Measurements from ENCODE around the gene NYAP1. TPM values are rescaled to one million over a fixed set of nuclear protein-coding genes. Genes with fewer than 3 reads are reported as not detected.

Gene NYAP1
- total RNA-seq, 2 experiments from 2014 or later, result 0.21 to 0.56 TPM

DNA sequence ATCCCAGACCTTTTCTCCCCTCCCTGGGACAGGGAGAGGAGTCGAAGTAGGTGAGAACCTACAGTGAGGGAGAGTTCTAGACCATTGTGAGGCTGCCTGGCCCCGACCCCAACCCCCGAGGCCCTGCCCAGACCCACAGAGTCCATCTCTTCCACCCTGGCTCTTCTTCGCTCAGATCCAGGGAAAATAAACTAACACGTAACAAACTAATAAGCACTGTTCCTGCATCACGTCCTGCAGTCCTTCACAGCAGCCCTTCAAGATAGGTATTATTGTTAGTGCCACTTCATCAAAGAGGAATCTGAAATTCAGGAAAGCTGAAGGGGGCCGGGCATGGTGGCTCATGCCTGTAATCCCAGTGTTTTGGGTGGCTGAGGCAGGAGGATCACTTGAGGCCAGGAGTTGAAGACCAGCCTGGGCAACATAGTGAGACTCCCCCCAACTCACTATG, 19.5 kb upstream of the NYAP1 start, which contains the start of gene SPACDR:
Gene SPACDR, minus strand, starts transcription at position 51 of the 451 bp plus-strand sequence. CDS start 235 bp downstream, outside the sequence.
- H3K9me3 Mint-ChIP-seq (ENCODE audit: low read depth), result no peaks in the 10 kb centered on the region
- ChIA-PET CTCF (interaction anchor here (0.7 to 2.2 kb wide), 4 partner anchors 18 to 227 kb away, joined by 3 to 11 read pairs (median 4); no protein-coding TSS in a partner anchor), POLR2A (no interaction called here)
- no peaks in the 10 kb centered on the region for H3K27me3 Mint-ChIP-seq
- peaks cover 2% of the 10 kb centered on the region for H3K4me1 Mint-ChIP-seq
- no peak for ATAC-seq
- intact Hi-C loops (cut with DNase I, micrococcal nuclease), result loop anchor here in 1 of 2 experiments (10.0 kb wide), 1 partner anchor 231 kb away; the partner anchor contains the start of gene GIGYF1
- no peak within 1 kb of the TSS for H3K27ac Mint-ChIP-seq
- no peak within 1 kb of the TSS for H3K4me3 Mint-ChIP-seq
- H3K36me3 Mint-ChIP-seq (ENCODE audit: low read depth), result peaks cover 19% of the 10 kb centered on the region
- no peak for DNase-seq

DNA sequence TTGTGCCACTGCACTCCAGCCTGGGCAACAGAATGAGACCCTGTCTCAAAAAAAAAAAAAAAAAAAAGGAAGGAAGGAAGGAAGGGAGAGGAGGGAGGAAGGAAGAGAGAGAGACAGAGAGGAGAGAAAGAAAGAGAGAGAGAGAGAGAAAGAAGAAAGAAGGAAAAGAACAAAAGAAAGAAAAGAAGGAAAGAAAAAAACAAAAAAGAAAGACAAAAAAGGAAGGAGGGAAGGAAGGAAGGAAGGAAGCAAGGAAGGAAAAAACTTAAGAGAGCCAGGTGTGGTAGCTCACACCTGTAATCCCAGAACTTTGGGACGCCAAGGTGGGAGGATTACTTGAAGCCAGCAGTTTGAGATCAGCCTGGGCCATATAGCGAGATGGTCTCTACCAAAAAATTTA, 18.9 kb upstream of the NYAP1 start:
- H3K27me3 Mint-ChIP-seq, result no peaks in the 10 kb centered on the region
- DNase-seq (no peak), ATAC-seq (no peak)
- H3K36me3 Mint-ChIP-seq (ENCODE audit: low read depth), result peaks cover 20% of the 10 kb centered on the region
- H3K4me1 Mint-ChIP-seq, result peaks cover 4% of the 10 kb centered on the region
- H3K27ac Mint-ChIP-seq, result no peak overlapping the region
- CTCF ChIA-PET, result interaction anchor here (0.6 to 2.2 kb wide), 10 partner anchors 9 to 388 kb away, joined by 3 to 11 read pairs (median 3); partner anchors contain the start of genes MOSPD3 and SLC12A9
- POLR2A ChIA-PET, result no interaction called here
- H3K4me3 Mint-ChIP-seq, result no peak overlapping the region
- no peaks in the 10 kb centered on the region for H3K9me3 Mint-ChIP-seq (ENCODE audit: low read depth)
- intact Hi-C loops (cut with DNase I, micrococcal nuclease), result loop anchor here (1.0 to 10.0 kb wide), 2 partner anchors 230 to 261 kb away; partner anchors contain the start of gene GIGYF1 (in 1 of the 2)

DNA sequence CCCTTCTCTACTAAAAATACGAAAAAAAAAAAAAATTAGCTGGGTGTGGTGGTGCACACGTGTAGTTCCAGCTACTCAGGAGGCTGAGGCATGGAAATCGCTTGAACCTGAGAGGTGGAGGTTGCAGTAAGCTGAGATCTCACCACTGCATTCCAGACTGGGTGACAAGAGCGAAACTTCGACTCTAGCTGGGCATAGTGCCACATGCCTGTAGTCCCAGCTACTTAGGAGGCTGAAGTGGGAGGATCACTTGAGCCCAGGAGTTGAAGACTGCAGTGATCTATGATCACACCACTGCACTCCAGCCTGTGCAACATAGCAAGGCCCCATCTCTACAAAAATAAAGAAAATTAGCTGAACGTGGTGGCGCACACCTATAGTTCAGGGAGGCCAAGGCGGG, 18.4 kb upstream of the NYAP1 start:
- Mint-ChIP-seq H3K27me3 (no peaks in the 10 kb centered on the region), H3K4me1 (peaks cover 8% of the 10 kb centered on the region), H3K4me3 (no peak overlapping the region), H3K36me3 (ENCODE audit: low read depth) (peaks cover 23% of the 10 kb centered on the region), H3K9me3 (ENCODE audit: low read depth) (no peaks in the 10 kb centered on the region), H3K27ac (no peak overlapping the region)
- intact Hi-C loops (cut with DNase I, micrococcal nuclease), result loop anchor here (1.0 to 10.0 kb wide), 2 partner anchors 230 to 260 kb away; partner anchors contain the start of gene GIGYF1 (in 1 of the 2)
- ChIA-PET CTCF (interaction anchor here (0.6 to 2.2 kb wide), 11 partner anchors 9 to 387 kb away, joined by 3 to 11 read pairs (median 3); partner anchors contain the start of genes MOSPD3 and SLC12A9), POLR2A (no interaction called here)
- no peak for ATAC-seq
- no peak for DNase-seq

DNA sequence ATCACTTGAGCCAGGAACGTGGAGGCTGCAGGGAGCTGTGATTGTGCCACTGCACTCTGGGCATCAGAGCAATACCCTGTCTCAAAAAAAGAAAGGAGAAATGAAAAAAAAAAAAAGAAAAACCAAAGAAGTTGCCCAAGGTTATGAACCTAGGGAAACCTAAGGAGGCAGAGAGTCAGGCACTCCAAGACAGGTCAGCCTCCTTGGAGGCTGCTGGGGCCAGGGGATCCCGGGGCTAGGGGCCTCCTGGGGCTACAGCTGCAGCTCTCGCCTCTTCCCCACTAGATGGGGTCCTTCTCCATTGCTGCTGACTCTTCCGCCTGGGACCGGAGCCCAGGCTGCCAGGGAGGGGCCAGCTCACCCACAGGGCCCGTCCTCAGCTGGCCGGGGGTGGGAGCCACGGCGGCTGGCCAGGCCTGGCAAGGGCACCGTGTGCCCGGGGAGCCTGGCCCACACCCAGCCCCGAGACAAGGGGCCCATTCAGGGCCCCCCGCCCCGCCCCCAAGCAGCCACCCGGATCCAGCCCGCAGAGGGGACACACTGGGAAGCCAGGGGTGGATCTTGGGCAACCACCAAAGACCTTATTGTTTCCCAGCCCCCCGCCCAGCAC, 17.9 kb upstream of the NYAP1 start:
- intact Hi-C loops (cut with DNase I, micrococcal nuclease), result loop anchor here (1.0 to 10.0 kb wide), 2 partner anchors 229 to 259 kb away; partner anchors contain the start of gene GIGYF1 (in 1 of the 2)
- ChIA-PET CTCF (interaction anchor here (0.7 to 2.2 kb wide), 9 partner anchors 10 to 387 kb away, joined by 3 to 11 read pairs (median 4); partner anchors contain the start of gene SLC12A9), POLR2A (no interaction called here)
- Mint-ChIP-seq H3K27ac (no peak overlapping the region), H3K27me3 (no peaks in the 10 kb centered on the region), H3K4me3 (no peak overlapping the region), H3K36me3 (ENCODE audit: low read depth) (peaks cover 18% of the 10 kb centered on the region), H3K4me1 (peaks cover 12% of the 10 kb centered on the region), H3K9me3 (ENCODE audit: low read depth) (no peaks in the 10 kb centered on the region)
- ATAC-seq, result peak; percentile 24
- DNase-seq, result no peak

DNA sequence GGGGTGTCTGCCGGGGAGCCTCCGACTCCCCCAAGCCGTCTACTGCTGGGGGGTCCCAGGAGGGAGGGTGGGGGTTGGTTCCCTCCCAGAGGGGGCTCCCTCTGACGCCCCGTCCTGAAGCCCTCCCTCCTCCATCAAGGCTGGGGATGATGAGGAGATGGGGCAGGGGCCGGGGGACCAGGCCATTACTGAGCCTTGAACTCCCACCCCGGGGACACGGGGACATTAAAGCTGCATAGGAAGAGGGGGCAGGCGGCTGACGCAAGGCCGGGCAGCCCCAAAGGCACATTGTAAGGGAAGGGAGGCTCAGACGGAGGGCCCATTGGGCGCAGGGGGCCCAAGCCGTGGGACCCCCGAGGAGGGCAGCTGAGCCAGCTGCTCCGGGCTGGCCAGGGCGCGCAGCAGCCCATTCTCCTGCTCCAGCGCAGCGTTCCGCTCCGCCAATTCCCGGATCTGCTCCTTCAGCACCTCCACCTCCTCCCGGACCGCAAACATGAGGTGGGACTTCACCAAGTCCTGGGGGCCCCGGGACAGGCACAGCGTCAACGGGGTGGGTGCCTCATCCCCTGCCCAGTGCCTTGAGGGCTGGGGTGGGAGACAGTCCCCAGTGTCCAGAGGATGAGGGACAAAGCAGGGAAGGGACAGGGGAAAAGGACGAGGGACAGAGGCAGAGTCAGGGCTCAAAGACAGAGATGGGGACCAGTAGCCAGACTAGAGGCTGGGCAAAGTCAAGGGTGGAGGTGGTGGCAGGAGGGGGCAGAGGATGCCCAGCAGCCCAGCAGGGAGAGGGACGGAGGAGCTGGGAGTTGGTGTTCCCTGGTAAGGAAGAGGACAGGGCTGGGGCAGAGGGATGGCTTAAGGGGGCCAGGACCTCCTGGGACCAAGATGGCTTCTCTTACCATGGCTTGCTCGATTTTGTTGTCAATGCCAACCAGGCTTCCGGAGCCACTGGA, 16.8 kb upstream of the NYAP1 start:
- ChIA-PET POLR2A (no interaction called here), CTCF (interaction anchor here (2.1 kb wide), 1 partner anchor 12 kb away, joined by 7 read pairs; no protein-coding TSS in a partner anchor)
- Mint-ChIP-seq H3K4me3 (no peak overlapping the region), H3K36me3 (ENCODE audit: low read depth) (peaks cover 17% of the 10 kb centered on the region), H3K27me3 (no peaks in the 10 kb centered on the region), H3K9me3 (ENCODE audit: low read depth) (no peaks in the 10 kb centered on the region), H3K4me1 (peaks cover 14% of the 10 kb centered on the region), H3K27ac (no peak overlapping the region)
- intact Hi-C loops (cut with DNase I, micrococcal nuclease), result loop anchor here in 1 of 2 experiments (10.0 kb wide), 1 partner anchor 228 kb away; the partner anchor contains the start of gene GIGYF1
- ATAC-seq (no peak), DNase-seq (no peak)

DNA sequence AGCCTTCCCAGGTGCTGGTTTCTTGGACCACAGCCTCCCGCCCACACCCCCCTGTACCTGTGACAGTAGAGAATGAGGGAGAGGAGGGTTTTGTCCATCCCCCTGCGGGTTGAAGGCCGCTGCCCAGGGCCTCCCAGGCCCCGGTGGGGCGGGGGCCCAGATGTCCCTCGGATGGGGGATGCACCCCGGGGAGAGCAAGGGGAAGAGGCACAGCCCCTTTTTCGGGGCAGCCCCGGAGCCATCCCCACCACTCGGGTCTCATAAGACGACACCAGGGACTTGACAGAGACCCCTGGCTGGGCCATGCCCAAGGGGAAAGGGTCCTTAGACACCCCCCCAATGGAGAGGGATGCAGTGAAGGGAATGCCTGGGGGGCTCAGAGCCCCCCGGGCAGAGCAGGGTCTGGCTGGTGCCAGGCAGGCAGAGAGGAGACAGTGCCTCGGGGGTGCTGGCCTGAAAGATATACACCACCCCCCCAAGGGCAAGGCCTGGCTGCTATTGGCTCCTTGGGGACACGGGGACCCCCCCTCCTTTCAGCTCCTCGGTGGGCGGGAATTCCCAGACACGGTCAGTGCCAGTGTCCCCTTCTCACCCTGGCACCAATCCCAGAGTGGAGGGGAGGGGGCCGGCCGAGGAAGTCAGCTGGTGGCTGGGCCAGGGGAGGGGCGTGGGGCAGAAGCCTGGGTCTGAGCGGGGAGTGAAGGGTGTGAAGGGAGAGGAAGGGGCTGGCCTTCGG, 15.9 kb upstream of the NYAP1 start:
- CTCF ChIA-PET, result interaction anchor here (4.0 kb wide), 1 partner anchor 92 kb away, joined by 45 read pairs; no protein-coding TSS in a partner anchor
- peaks cover 17% of the 10 kb centered on the region for H3K36me3 Mint-ChIP-seq (ENCODE audit: low read depth)
- no peak overlapping the region for H3K27ac Mint-ChIP-seq
- DNase-seq (no peak), ATAC-seq (no peak)
- no peak overlapping the region for H3K4me3 Mint-ChIP-seq
- peaks cover 17% of the 10 kb centered on the region for H3K4me1 Mint-ChIP-seq
- POLR2A ChIA-PET, result interaction anchor here (0.6 kb wide), 1 partner anchor 319 kb away, joined by 3 read pairs; the partner anchor contains the start of gene LAMTOR4
- no peaks in the 10 kb centered on the region for H3K27me3 Mint-ChIP-seq
- H3K9me3 Mint-ChIP-seq (ENCODE audit: low read depth), result no peaks in the 10 kb centered on the region
- intact Hi-C loops (cut with DNase I, micrococcal nuclease), result loop anchor here in 1 of 2 experiments (2.0 to 10.0 kb wide), 2 partner anchors 15 to 227 kb away; partner anchors contain the start of genes GIGYF1 and NYAP1

DNA sequence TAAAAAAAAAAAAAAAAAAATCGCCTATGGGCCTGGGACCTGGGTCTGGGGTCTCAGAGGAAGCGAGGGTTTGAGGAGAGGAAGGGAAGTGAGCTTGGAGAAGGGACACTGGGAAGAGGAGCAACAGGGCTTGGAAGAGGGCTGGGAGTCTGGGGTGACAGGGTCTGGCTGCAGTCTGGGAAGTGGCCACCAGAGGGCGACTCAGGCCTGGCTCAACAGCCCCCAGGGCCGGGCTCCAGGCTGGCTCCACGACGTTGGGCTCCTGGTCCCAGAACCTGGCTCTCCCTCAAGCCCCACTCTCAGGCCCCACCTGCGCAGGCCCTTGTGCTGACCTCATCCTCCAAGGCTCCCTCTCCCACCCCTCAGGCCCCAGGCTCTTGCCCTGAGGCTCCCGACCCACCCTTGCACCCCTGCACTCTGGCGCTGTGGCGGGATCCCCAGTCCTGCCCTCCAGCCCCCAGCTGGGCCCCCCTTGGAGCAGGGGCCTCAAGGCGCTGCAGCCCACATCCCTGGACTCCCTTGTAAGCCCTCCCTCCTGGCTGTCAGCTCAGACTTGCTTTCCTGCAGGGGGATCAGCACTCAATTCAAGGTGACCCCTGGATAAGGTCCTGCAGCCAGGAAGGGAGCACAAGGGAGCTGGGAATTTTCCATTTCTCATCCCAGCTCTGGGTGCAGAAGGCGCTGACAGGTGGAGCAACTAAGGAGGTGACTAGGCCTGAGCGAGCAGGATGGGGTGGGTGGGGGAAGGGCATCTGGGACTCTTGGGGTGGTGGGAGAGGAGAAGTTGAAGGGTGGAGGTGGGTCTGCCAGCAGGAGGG, 14.3 kb upstream of the NYAP1 start:
- Mint-ChIP-seq H3K36me3 (ENCODE audit: low read depth) (peaks cover 24% of the 10 kb centered on the region), H3K4me1 (peaks cover 31% of the 10 kb centered on the region), H3K27me3 (no peaks in the 10 kb centered on the region), H3K9me3 (ENCODE audit: low read depth) (no peaks in the 10 kb centered on the region), H3K4me3 (no peak overlapping the region), H3K27ac (no peak overlapping the region)
- ChIA-PET CTCF (interaction anchor here (0.6 to 4.0 kb wide), 18 partner anchors 9 to 1483 kb away, joined by 3 to 45 read pairs (median 4); partner anchors contain the start of genes FBXO24, LRCH4, POP7 and SLC12A9), POLR2A (interaction anchor here (0.6 kb wide), 2 partner anchors 65 to 170 kb away, joined by 4 read pairs; no protein-coding TSS in a partner anchor)
- DNase-seq (peak; percentile 91), ATAC-seq (peak; percentile 92)
- intact Hi-C loops (cut with DNase I, micrococcal nuclease), result loop anchor here (1.0 to 10.0 kb wide), 6 partner anchors 8 to 256 kb away; partner anchors contain the start of genes NYAP1 (in 2 of the 2) and GIGYF1 (in 1 of the 2)

DNA sequence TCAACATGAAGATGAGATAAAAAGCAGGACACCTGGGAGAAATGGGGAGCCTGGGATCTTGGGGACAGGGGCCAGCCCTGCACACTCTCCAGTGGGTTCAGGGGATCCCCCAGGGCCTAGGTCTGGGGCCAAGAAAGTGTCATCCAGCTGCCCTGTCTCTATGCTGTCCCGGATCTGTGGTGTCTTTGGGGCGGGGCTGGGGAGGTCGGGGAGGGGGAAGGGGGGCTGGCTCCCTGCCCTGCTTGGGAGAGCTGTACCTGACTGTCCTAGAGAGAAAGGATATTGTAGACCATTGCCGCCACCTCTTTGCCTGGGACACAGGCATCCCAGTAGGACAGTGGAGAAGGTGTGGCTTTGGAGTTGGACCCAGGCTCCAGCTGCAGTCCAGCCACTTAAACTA, 12.7 kb upstream of the NYAP1 start:
- H3K9me3 Mint-ChIP-seq (ENCODE audit: low read depth), result no peaks in the 10 kb centered on the region
- POLR2A ChIA-PET, result no interaction called here
- ATAC-seq, result no peak
- intact Hi-C loops (cut with DNase I, micrococcal nuclease), result no loop called here
- DNase-seq, result no peak
- peaks cover 34% of the 10 kb centered on the region for H3K36me3 Mint-ChIP-seq (ENCODE audit: low read depth)
- no peaks in the 10 kb centered on the region for H3K27me3 Mint-ChIP-seq
- no peak overlapping the region for H3K4me3 Mint-ChIP-seq
- peaks cover 44% of the 10 kb centered on the region for H3K4me1 Mint-ChIP-seq
- no peak overlapping the region for H3K27ac Mint-ChIP-seq
- CTCF ChIA-PET, result interaction anchor here (4.0 kb wide), 1 partner anchor 89 kb away, joined by 45 read pairs; no protein-coding TSS in a partner anchor

DNA sequence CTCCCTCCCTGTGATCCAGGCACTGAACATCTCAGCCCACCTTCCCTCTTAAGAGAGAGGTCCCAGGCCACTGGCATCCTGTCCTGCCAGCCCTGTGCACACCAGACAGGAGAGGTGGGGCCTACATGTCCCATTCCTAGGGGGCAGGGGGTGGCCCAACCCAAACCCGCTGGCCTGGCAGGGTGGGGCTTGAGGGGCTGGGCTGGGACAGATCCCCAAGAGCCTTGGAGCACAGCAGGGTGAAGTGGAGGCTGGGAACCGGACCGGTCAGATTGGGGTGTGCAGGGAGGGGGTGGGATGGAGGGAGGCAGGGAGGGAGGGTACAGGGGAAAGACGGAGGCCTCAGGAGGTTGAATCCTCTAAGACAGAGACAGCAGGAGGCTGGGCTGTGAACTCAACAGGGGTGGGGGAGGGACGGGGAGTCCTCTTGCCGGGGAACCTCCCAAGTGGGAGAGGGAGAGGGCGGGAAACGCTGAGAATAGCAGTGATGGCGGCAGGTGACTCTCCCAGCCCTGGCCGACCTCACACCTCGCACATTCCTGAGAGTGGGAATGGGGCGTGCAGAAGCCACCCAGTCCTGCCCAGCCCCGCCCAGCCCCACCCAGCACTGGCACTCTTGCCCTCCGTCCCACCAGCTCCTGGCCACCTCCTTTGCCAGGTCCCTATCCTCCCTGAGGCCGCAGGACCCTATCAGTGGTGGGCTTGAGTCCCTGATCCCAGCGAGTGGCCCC, 11.4 kb upstream of the NYAP1 start:
- H3K4me3 Mint-ChIP-seq, result no peak overlapping the region
- intact Hi-C loops (cut with DNase I, micrococcal nuclease), result no loop called here
- POLR2A ChIA-PET, result no interaction called here
- peak overlapping the region; percentile 80 for H3K27ac Mint-ChIP-seq
- H3K9me3 Mint-ChIP-seq (ENCODE audit: low read depth), result no peaks in the 10 kb centered on the region
- no peak for ATAC-seq
- DNase-seq, result no peak
- H3K4me1 Mint-ChIP-seq, result peaks cover 55% of the 10 kb centered on the region
- H3K27me3 Mint-ChIP-seq, result no peaks in the 10 kb centered on the region
- H3K36me3 Mint-ChIP-seq (ENCODE audit: low read depth), result peaks cover 43% of the 10 kb centered on the region
- CTCF ChIA-PET, result interaction anchor here (0.7 to 4.0 kb wide), 5 partner anchors 70 to 196 kb away, joined by 3 to 45 read pairs (median 4); no protein-coding TSS in a partner anchor

Measured in activated CD4-positive, alpha-beta T cell treated with anti-CD3 and anti-CD28 coated beads for 36 hours (primary cell).